ENCODE measurements around the gene CDK11B.

- no peak for TF ChIP-seq CTCF (IDR thresholded peaks at IDR 0.05; ENCODE audit: insufficient read depth, low read length)
- no peak for TF ChIP-seq POLR2AphosphoS5 (IDR thresholded peaks at IDR 0.05; ENCODE audit: low read depth)
- TF ChIP-seq GABPA (IDR thresholded peaks at IDR 0.05; ENCODE audit: low read depth) = no peak
- no peak for TF ChIP-seq REST (IDR thresholded peaks at IDR 0.05; ENCODE audit: insufficient replicate concordance, low read depth)
Measured at GRCh38 chr1:1599030-1599934, 59.5 kb downstream of the CDK11B start.

Data from HL-60 (cell line).